GM18526 (cell line): ENCODE results near the gene NOP9.

Source experiments
- POLR2A ChIP-seq: IDR thresholded peaks from 3 replicates; pipeline ENCODE4 v1.6.1; 2011; ENCODE audit not compliant: insufficient read length; ENCODE audit errors: extremely low read depth

Gene NOP9

GRCh38 chr14:24321212-24321975 is 21.7 kb downstream of the NOP9 start:
- TF ChIP-seq POLR2A = no peak

GRCh38 chr14:24322672-24323071 is 23.0 kb downstream of the NOP9 start:
- no peak for TF ChIP-seq POLR2A

- TF ChIP-seq POLR2A = no peak
These were observed 23.7 kb downstream of the NOP9 start for GRCh38 chr14:24323341-24323740.

GRCh38 chr14:24324024-24324423 is 24.4 kb downstream of the NOP9 start:
- no peak for TF ChIP-seq POLR2A

- no peak for TF ChIP-seq POLR2A
These were observed 25.4 kb downstream of the NOP9 start for GRCh38 chr14:24325041-24325530.

GRCh38 chr14:24325963-24326362 is 26.3 kb downstream of the NOP9 start:
- TF ChIP-seq POLR2A = no peak

GRCh38 chr14:24327303-24327702 is 27.7 kb downstream of the NOP9 start:
- no peak for TF ChIP-seq POLR2A

- TF ChIP-seq POLR2A = no peak
These were observed 29.5 kb downstream of the NOP9 start for GRCh38 chr14:24329073-24329663.

GRCh38 chr14:24329736-24330135 is 30.1 kb downstream of the NOP9 start:
- no peak for TF ChIP-seq POLR2A

- TF ChIP-seq POLR2A = no peak
These were observed 31.5 kb downstream of the NOP9 start for GRCh38 chr14:24330973-24331674.

GRCh38 chr14:24331731-24332267 is 32.1 kb downstream of the NOP9 start:
- TF ChIP-seq POLR2A = no peak

GRCh38 chr14:24332268-24332993 is 32.8 kb downstream of the NOP9 start:
- TF ChIP-seq POLR2A = no peak

GRCh38 chr14:24334431-24335291 is 35.0 kb downstream of the NOP9 start, which contains the start of gene ADCY4:
TSS of gene ADCY4 (minus strand) at chr14:24335071. CDS start at chr14:24334652, 419 bp downstream.
- TF ChIP-seq POLR2A = no peak
